PC-9 (cell line): ENCODE measurements around the gene ATP8A1. TPM values are rescaled to one million over a fixed set of nuclear protein-coding genes. Genes with fewer than 3 reads are reported as not detected.

Experiments used
- BruUV-seq: library from RNA; stranded (reverse); fragments of 400-500 nt; replicated peaks from 2 replicates; lab custom pipeline; 2021; lab: Mats Ljungman, UMichigan
- CTCF ChIA-PET: fragments of 300-600 bp; sonication (Branson Sonifier 250); formaldehyde crosslinking; loops from one replicate; lab custom pipeline; 2022; ENCODE audit warnings: antibody characterized with exemption; lab: Charles Lee
- POLR2A ChIA-PET: fragments of 300-600 bp; sonication (Branson Sonifier 250); formaldehyde crosslinking; loops from one replicate; lab custom pipeline; 2022; ENCODE audit warnings: antibody characterized with exemption; ENCODE audit not compliant: unreplicated experiment; lab: Charles Lee
- DNase-seq, 2 experiments: peaks; one replicate each; pipeline versions ENCODE4 v3.0.0 to v3.0.0-alpha.2; 2015 to 2022; ENCODE audit warnings: mixed read lengths in 1 of 2
- H2AFZ ChIP-seq: fragments of 200-600 bp; sonication (generic); 2 replicates; pipeline ENCODE4 v1.8.1; 2017; ENCODE audit warnings: antibody characterized with exemption
- H3F3A ChIP-seq: fragments of 200-600 bp; sonication (generic); 2 replicates; pipeline ENCODE4 v1.8.1; 2017; ENCODE audit warnings: antibody characterized with exemption, mild to moderate bottlenecking, low read depth; ENCODE audit not compliant: insufficient read depth
- H3K27ac ChIP-seq: fragments of 200-600 bp; sonication (generic); 2 replicates; pipeline ENCODE4 v1.6.1; 2016; ENCODE audit warnings: mixed run types
- H3K27me3 ChIP-seq: fragments of 200-600 bp; sonication (generic); 2 replicates; pipeline ENCODE4 v1.6.1; 2016; ENCODE audit warnings: low read depth, mixed run types; ENCODE audit not compliant: insufficient read depth
- H3K36me3 ChIP-seq: fragments of 200-600 bp; sonication (generic); 2 replicates; pipeline ENCODE4 v1.6.1; 2016; ENCODE audit warnings: low read depth, mixed run types
- H3K4me1 ChIP-seq: fragments of 200-600 bp; sonication (generic); replicated peaks from 2 replicates; pipeline ENCODE4 v1.6.1; 2016; ENCODE audit warnings: mixed run types; ENCODE audit not compliant: insufficient read depth
- H3K4me2 ChIP-seq: fragments of 200-600 bp; sonication (generic); 2 replicates; pipeline ENCODE4 v1.6.1; 2017; ENCODE audit warnings: mixed run types
- H3K4me3 ChIP-seq: fragments of 200-600 bp; sonication (generic); 2 replicates; pipeline ENCODE4 v1.6.1; 2016; ENCODE audit warnings: mixed run types
- H3K79me2 ChIP-seq: fragments of 200-600 bp; sonication (generic); 2 replicates; pipeline ENCODE4 v1.6.1; 2017; ENCODE audit warnings: low read depth, mixed run types
- H3K9me2 ChIP-seq: fragments of 200-600 bp; sonication (generic); 2 replicates; pipeline ENCODE4 v1.8.1; 2017; ENCODE audit warnings: mild to moderate bottlenecking; ENCODE audit not compliant: insufficient read depth
- H3K9me3 ChIP-seq: fragments of 200-600 bp; sonication (generic); 2 replicates; pipeline ENCODE4 v1.8.1; 2016; ENCODE audit warnings: low read depth; ENCODE audit not compliant: insufficient read depth
- H4K20me1 ChIP-seq: fragments of 200-600 bp; sonication (generic); 2 replicates; pipeline ENCODE4 v1.8.1; 2017; ENCODE audit not compliant: insufficient read depth
- CTCF ChIP-seq: fragments of 200-600 bp; sonication (generic); conservative IDR thresholded peaks from 2 replicates; pipeline ENCODE4 v1.6.1; 2017; ENCODE audit warnings: mixed run types, antibody characterized with exemption, mild to moderate bottlenecking, moderate library complexity
- EZH2 ChIP-seq: fragments of 200-600 bp; sonication (generic); IDR thresholded peaks from 2 replicates; pipeline ENCODE4 v1.8.0; 2017; ENCODE audit warnings: antibody characterized with exemption, low read depth
- intact Hi-C: fragments of 100-400 bp; cut with micrococcal nuclease; formaldehyde crosslinking; loops from one replicate; pipeline ENCODE4 v1.10.0; 2022; ENCODE audit not compliant: unreplicated experiment
- total RNA-seq: library from RNA; stranded (reverse); gene quantifications from 2 replicates; pipeline ENCODE4 v1.2.3, GENCODE V29; 2021

The ATP8A1 gene
- total RNA-seq, 1 experiment from 2014 or later = not detected

DNA sequence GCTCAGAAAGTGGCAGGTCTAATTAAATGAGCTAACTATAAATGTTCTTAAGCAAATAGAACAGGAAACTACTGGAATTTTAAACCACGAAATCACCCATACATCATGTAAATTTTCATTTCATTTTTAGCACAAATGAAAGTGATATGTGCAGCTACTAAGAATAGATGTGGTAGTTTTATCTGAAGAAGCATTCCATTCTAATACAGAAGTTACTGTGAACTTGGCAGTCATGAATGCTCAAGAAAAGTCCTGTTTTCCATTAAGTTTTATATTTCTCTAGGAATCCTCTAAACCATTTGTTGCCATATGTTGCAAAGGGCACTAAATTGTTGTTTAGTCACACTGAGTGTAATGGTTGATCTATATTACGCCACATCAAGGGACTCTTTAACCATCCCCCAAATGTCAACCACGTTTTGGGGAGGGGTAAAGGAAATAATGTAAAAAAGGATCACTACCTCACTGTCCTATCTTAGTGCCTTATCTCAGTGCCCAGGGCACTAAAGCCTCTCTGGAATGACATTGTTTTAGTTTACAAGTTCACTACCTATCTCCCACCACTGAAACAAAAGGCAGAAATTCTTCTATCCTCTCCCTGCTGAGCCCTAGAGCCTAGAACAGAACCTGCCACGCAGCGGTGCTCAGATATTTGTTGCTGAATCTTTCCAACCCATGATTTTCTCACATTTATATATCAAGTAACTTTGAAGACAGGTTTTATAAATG is 141.6 kb downstream of the ATP8A1 start:
- Histone ChIP-seq H3K4me1 (no peaks in the 10 kb centered on the region), H3F3A (no peaks in the 10 kb centered on the region), H3K27me3 (no peaks in the 10 kb centered on the region), H3K4me2 (no peak overlapping the region), H3K4me3 (no peak overlapping the region), H3K9me2 (no peaks in the 10 kb centered on the region), H3K36me3 (no peaks in the 10 kb centered on the region), H3K79me2 (no peaks in the 10 kb centered on the region), H4K20me1 (no peaks in the 10 kb centered on the region), H2AFZ (no peak overlapping the region), H3K9me3 (no peaks in the 10 kb centered on the region), H3K27ac (no peak overlapping the region)
- no TSS peak for BruUV-seq
- no peak for DNase-seq
- intact Hi-C loops = no loop called here
- ChIA-PET POLR2A (no interaction called here), CTCF (no interaction called here)
- no peak for TF ChIP-seq CTCF
- TF ChIP-seq EZH2 = no peak

- Histone ChIP-seq H3K27me3 (no peaks in the 10 kb centered on the region), H3K9me2 (no peaks in the 10 kb centered on the region), H3K79me2 (no peaks in the 10 kb centered on the region), H3K9me3 (no peaks in the 10 kb centered on the region), H3K36me3 (no peaks in the 10 kb centered on the region), H4K20me1 (no peaks in the 10 kb centered on the region), H3K4me1 (no peaks in the 10 kb centered on the region), H2AFZ (no peak overlapping the region), H3K4me3 (no peak overlapping the region), H3K4me2 (no peak overlapping the region), H3K27ac (no peak overlapping the region), H3F3A (no peaks in the 10 kb centered on the region)
- DNase-seq = no peak
- intact Hi-C loops = no loop called here
- ChIA-PET CTCF (no interaction called here), POLR2A (no interaction called here)
- no TSS peak for BruUV-seq
- TF ChIP-seq CTCF = no peak
- no peak for TF ChIP-seq EZH2
Measured at GRCh38 chr4:42513748-42514492, 143.0 kb downstream of the ATP8A1 start.

GRCh38 chr4:42512226-42512625 is 144.7 kb downstream of the ATP8A1 start:
- no peaks in the 10 kb centered on the region for H3K79me2 ChIP-seq
- POLR2A ChIA-PET = no interaction called here
- intact Hi-C loops = no loop called here

More at GRCh38 chr4:42512226-42512625, 144.7 kb downstream of the ATP8A1 start:
- Histone ChIP-seq H2AFZ (no peak overlapping the region), H3K27me3 (no peaks in the 10 kb centered on the region), H3K4me1 (no peaks in the 10 kb centered on the region), H3K4me3 (no peak overlapping the region), H3K9me2 (no peaks in the 10 kb centered on the region), H4K20me1 (no peaks in the 10 kb centered on the region), H3K4me2 (no peak overlapping the region), H3F3A (no peaks in the 10 kb centered on the region), H3K9me3 (no peaks in the 10 kb centered on the region), H3K36me3 (no peaks in the 10 kb centered on the region), H3K27ac (no peak overlapping the region)
- DNase-seq = no peak
- TF ChIP-seq CTCF (no peak), EZH2 (no peak)
- BruUV-seq = no TSS peak
- CTCF ChIA-PET = no interaction called here
